NOMO-1 treated with dmso at 0.1 percent for 144 hours (cell line): ENCODE results near the gene EIF3K.
"Not testable (repeated sequence)": the region's sequence is repeated elsewhere in the genome, so short reads cannot be mapped to it uniquely, and the experiment has no call there.

Experiments
- DNase-seq: peaks from one replicate; lab custom pipeline; 2025; ENCODE audit not compliant: unreplicated experiment; lab: John Stamatoyannopoulos, UW

EIF3K gene, protein sequence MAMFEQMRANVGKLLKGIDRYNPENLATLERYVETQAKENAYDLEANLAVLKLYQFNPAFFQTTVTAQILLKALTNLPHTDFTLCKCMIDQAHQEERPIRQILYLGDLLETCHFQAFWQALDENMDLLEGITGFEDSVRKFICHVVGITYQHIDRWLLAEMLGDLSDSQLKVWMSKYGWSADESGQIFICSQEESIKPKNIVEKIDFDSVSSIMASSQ

GRCh38 chr19:38618590-38619360 is at the start of gene EIF3K:
Gene EIF3K (plus strand): TSS chr19:38619188. CDS start chr19:38619269, 81 bp downstream.
- peak; percentile 97 for DNase-seq

GRCh38 chr19:38569368-38569983 is 49.5 kb upstream of the EIF3K start:
- no peak for DNase-seq

DNA sequence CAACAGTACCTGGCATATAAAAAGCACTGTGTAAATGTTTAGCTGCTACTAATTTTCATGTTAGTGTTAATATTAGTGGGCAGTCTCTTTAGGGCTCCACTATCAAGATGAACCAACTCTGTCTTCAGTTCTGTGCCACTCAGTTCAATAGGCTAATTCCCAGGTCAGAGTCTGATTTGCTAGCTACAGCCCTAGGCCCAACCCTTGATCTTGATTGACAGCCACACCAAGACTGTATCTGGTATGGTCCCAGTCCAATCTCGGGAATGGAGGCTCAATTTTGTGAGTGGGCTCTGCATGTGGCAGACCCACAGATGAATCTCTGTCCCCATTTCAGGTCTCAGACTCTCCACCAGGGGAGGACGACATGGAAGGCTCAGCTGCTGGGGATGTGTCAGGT is 47.3 kb upstream of the EIF3K start:
- no peak for DNase-seq

GRCh38 chr19:38577826-38578225 is 41.2 kb upstream of the EIF3K start:
- no peak for DNase-seq

GRCh38 chr19:38579304-38579703 is 39.7 kb upstream of the EIF3K start:
- DNase-seq: not testable (repeated sequence)

DNA sequence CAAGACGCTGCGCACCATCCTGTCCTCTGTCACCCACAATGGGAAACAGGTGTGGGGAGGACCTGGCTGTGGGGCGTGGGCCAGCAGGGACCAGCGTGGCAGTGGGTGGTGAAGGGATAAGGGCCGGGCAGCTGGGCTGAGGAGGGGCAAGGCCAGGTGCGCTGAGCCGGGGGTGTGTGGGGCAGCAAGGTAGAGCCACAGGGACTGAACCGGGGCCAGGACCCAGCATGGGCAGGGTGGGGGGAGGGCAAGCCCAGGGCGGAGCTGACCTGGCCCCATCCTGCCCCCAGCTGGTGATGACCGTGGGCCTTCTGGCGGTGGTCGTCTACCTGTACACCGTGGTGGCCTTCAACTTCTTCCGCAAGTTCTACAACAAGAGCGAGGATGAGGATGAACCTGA is 38.9 kb upstream of the EIF3K start:
- DNase-seq: no peak

- DNase-seq: peak; percentile 45
These were observed 35.6 kb upstream of the EIF3K start for GRCh38 chr19:38583219-38583984.

DNA sequence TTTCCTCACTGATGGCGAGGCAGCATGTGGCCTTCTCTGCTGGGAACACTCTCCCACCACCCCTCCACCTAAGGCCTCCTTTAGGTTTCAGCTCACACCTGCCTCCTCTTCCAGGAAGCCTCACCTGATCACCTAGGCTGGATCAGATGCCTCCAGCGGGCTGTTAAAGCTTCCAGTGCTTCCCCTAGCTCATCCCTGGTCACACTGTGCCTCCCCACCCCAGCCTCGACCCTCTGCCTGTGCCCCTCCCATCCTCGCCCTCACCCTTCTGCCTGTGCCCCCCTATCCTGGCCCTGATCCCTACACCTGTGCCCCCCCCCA is 35.0 kb upstream of the EIF3K start:
- no peak for DNase-seq

GRCh38 chr19:38587562-38587961 is 31.4 kb upstream of the EIF3K start:
- DNase-seq: no peak

DNA sequence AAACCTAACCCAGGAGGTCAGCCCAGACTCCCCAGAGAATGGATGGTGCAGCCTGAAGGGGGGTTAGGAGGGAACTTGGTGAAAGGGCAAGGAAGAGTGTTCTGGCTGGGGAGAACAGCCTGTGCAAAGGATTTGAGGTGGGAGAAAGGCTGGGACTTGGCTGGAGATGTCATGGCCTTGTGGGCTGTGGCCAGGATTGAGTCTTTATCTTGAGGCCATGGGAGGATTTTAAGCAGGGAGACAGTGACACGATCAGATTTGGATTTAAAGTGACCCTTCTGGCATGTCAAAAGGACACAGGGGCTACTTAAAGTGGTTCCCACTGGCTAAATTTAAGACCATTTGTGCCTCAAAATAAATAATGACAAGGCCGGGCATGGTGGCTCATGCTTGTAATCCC is 30.9 kb upstream of the EIF3K start:
- no peak for DNase-seq

DNA sequence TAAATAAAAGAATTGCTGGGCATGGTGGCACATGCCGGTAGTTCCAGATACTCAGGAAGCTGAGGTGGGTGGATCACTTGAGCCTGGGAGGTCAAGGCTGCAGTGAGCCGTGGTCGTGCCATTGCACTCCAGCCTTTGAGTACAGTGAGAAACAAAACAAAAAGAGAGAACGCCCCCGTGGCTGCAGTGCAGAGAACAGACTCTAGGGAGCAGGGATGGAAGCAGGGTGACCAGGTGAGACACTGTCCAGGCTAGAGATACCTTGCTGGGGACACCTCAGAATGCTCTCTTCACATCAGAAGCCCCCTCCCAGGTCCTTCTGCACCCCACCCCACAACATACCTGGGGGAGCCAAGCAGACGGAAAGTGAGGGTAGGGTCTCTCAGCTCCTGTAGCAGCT is 26.0 kb upstream of the EIF3K start:
- DNase-seq: no peak

DNA sequence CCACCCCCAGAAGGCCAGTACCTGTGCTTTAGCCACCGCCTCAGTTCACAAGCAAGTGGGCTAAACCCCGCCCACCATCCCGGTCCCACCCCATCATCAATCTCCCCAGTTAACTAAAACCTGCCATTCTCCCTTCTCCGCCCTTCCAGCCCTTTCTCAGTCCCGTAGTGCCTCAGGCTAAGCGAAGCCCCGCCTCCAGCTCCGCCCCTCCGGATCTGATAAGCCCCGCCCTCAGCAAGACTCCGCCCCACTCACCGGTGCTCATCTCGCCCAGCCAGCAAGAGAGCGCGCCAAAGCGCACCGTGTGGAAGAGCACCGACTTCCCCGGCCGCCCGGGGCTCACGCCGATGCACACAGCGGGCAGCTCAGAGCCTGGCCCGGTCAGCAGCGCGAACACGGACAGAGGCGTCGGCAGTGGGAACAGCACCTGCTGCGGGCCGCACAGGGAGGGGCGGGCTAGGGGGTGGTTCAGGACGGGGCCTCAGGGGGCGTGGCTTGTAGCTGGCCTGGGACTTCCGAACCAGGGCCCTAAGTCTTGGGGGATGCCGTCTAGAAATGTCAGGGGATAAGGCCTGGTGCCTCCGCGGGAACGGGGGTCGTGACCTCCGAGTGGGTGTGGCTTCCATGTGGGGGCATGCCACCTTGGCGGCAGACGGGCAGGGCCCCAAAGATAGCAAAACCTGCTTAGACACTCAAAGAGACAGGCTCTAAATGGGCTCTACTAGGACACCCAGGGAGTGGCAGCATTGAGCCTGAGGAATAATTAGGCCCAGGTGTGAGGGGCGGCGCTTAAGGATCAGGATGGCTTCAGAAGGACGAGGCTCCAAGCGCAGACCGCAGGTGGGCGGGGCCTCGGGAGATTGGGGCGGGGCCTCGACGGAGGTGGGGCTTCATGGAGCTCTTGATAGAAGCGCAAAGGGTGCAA is 22.7 kb upstream of the EIF3K start:
- no peak for DNase-seq

DNA sequence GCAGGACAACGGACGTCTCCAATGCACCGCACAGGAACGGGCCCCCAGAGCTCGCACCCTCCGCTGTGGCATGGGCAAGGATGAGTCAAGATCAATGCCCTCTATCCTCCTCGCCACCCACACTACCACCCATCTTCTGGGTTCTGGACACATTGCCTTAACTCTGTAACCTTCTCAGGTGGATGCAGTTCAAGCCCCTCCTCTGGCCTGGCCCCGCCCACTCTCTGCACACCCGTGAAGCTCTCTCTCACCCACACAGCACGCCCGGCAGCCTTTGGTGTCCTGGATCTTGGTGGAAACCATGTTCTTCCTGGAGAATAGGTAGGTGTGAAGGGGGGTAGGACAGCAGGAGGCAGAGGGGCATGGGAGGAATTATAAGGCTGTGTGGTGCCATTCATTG is 21.9 kb upstream of the EIF3K start:
- no peak for DNase-seq

DNA sequence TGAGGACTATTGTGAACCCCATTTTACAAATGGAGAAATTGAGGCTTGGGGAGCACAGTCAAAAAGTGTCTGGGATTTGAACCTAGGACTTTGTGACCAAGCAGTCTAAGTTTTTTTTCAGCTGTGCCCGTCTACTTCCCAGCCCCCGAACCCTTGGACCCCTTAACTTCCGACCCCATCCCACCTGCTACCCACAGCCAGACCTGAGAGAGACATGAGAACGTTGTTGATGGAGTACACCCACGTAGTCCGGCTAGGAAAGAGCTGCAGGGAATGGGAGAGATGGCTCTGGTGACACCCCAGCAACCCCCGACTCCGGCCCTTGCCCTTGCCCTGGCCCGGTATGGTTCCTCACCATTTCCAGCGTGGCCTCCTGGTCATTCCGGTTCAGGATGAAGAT is 19.3 kb upstream of the EIF3K start:
- no peak for DNase-seq

- not testable (repeated sequence) for DNase-seq
These were observed 16.1 kb upstream of the EIF3K start for GRCh38 chr19:38602856-38603255.

DNA sequence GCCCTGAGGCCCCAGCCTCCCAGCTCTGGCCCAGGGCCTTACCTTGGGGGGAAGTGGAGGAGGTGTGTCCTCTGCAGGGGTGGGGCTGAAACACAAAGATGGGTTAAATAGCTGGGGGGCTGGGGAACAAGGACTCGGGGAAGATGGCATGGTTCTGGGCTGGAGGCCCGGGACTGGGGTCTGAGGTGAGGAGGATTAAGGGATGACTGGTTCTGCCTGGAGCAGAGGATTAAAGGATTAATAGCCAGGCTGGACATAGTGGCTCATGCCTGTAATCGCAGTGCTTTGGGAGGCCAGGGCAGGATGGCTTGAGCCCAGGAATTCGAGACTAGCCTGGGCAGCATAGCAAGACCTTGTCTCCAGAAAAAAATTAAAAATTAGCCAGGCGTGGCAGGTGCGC is 12.9 kb upstream of the EIF3K start:
- no peak for DNase-seq

DNA sequence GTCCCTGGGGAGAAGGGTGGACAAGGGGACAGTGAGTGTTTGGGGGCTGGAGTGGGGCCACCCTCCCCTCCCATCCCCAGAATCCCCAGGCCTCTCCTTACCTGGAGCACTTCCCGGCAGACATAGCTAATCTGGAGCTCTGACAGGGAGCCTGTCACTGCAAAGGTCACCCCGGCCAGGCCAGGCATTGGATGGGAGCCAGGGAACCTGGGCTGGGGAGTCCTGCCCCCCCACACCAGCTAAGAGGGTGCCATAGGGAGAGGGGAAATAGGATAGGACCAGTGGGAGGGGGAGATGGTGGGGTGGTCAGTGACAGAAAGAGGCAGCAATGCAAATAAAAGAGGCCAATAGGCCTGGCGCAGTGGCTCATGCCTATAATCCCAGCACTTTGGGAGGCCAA is 4.7 kb upstream of the EIF3K start:
- no peak for DNase-seq

DNA sequence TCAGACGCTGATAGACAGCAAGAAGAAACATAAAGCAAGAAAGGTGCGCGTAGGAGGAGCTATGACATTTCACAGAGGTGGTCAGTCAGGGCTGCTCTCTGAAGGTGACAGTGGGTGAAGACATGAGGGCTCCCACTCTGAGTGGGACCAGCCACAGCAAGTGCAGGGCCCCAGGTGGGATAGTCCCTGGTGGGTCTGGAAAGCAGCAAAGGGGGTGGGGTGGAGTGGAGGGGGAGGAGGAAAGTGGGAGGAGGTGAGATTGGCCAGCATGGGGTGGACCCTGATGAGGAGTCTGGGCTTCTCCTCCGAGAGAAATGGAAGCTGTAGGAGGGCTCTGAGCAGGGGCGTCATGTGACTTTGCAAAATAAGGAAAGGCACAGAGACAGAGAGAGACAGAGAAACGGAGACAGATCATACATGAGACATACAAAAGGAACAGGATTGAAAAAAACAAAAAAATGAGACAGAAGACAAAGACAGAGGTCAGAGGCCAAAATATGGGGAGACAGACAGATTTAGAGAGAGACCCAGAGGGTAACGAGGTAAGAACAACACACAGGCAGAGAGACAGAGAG is 3.9 kb upstream of the EIF3K start:
- DNase-seq: no peak

GRCh38 chr19:38616265-38616664 is 2.7 kb upstream of the EIF3K start:
- DNase-seq: no peak

DNA sequence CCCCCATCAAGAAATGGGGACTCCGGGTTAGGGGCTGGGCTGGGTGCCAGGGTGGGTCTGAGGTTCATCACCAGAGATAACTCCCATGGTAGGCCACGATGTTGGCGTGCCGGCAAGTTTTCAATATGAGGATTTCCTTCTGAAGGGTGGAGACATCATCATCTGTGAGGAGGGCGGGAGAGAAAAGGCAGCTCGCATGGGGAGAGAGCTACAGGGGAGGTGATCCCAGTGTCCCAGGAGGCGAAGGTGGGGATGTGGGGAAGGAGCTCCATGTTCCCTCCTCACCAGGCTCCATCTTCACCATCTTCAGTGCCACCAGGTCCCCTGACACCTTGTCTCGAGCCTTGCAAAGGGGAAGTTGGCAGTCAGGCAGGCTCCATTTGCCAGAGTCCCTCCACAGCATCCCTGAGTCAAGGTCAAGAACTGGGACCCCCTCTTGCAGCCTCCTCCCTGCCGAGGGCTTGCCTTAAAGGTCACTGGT is 1.7 kb upstream of the EIF3K start:
- no peak for DNase-seq
